Activated naive CD8-positive, alpha-beta T cell treated with anti-CD3 and anti-CD28 coated beads, Interleukin-2, amount 10 ng/mL, durations not matched to agents 7 days and 5 days (primary cell): ENCODE data around the gene MAST1. TPM values are rescaled to one million over a fixed set of nuclear protein-coding genes. Genes with fewer than 3 reads are reported as not detected.

Source experiments
- ATAC-seq: fragments of 150-1000 bp; cut with Tn5 transposase; one replicate; pipeline ENCODE4 v1.10.0; 2021; ENCODE audit warnings: low read depth, moderate library complexity
- POLR2A ChIA-PET: fragments of 350-600 bp; sonication (Branson Sonifier 250); formaldehyde crosslinking; loops from one replicate; lab custom pipeline; 2021; ENCODE audit warnings: antibody characterized with exemption; lab: Charles Lee
- DNase-seq: peaks from one replicate; pipeline ENCODE4 v3.0.0; 2021
- H3K27ac Mint-ChIP-seq: one replicate; pipeline ENCODE4 v1.8.0; 2022; ENCODE audit warnings: mild to moderate bottlenecking, mixed read lengths
- H3K27me3 Mint-ChIP-seq: one replicate; pipeline ENCODE4 v1.8.0; 2022; ENCODE audit warnings: mild to moderate bottlenecking, moderate library complexity, mixed read lengths
- H3K36me3 Mint-ChIP-seq: one replicate; pipeline ENCODE4 v1.8.0; 2021; ENCODE audit warnings: mild to moderate bottlenecking, mixed read lengths
- H3K4me1 Mint-ChIP-seq: one replicate; pipeline ENCODE4 v1.8.0; 2021; ENCODE audit warnings: mixed read lengths
- H3K4me3 Mint-ChIP-seq: one replicate; pipeline ENCODE4 v1.8.0; 2022; ENCODE audit warnings: mild to moderate bottlenecking, moderate library complexity, mixed read lengths
- H3K9me3 Mint-ChIP-seq: one replicate; pipeline ENCODE4 v1.8.0; 2021; ENCODE audit warnings: mixed read lengths
- total RNA-seq, 2 experiments: library from RNA; stranded (reverse); gene quantifications; one replicate each; pipeline ENCODE4 v1.2.3, GENCODE V29; 2021

The MAST1 gene
- total RNA-seq, 2 experiments from 2014 or later = 1.8 to 2.6 TPM

GRCh38 chr19:12858041-12858928 lies 20.0 kb downstream of the MAST1 start:
- no peak overlapping the region for H3K27ac Mint-ChIP-seq
- POLR2A ChIA-PET = no interaction called here
- no peak for DNase-seq
- no peaks in the 10 kb centered on the region for H3K4me1 Mint-ChIP-seq
- H3K36me3 Mint-ChIP-seq = no peaks in the 10 kb centered on the region
- H3K9me3 Mint-ChIP-seq = no peaks in the 10 kb centered on the region
- no peak for ATAC-seq
- H3K4me3 Mint-ChIP-seq = no peak overlapping the region
- H3K27me3 Mint-ChIP-seq = peaks cover 12% of the 10 kb centered on the region

- Mint-ChIP-seq H3K27ac (no peak overlapping the region), H3K4me3 (no peak overlapping the region), H3K4me1 (no peaks in the 10 kb centered on the region), H3K9me3 (no peaks in the 10 kb centered on the region), H3K27me3 (peaks cover 12% of the 10 kb centered on the region), H3K36me3 (no peaks in the 10 kb centered on the region)
- ATAC-seq (no peak), DNase-seq (no peak)
- POLR2A ChIA-PET = no interaction called here
Observed at GRCh38 chr19:12859546-12859945, 21.2 kb downstream of the MAST1 start.

DNA sequence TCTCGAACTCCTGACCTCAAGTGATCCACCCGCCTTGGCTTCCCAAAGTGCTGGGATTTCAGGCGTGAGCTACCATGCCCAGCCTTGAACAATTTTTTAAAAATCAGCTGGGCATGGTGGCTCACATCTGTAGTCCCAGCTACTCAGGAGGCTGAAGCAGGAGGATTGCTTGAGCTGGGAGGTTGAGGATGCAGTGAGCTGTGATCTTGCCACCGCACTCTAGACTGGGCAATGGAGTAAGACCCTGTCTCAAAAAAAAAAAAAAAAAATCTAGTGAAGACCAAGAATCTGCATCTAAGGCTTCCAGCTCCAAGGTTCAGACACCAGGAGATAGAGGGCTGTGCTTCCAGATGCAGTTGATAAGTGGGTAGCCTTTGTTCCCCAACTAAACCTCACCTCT lies 25.8 kb downstream of the MAST1 start:
- peaks cover 5% of the 10 kb centered on the region for H3K27me3 Mint-ChIP-seq
- no peaks in the 10 kb centered on the region for H3K36me3 Mint-ChIP-seq
- DNase-seq (no peak), ATAC-seq (no peak)
- peaks cover 10% of the 10 kb centered on the region for H3K4me1 Mint-ChIP-seq
- no peak overlapping the region for H3K27ac Mint-ChIP-seq
- H3K9me3 Mint-ChIP-seq = no peaks in the 10 kb centered on the region
- no peak overlapping the region for H3K4me3 Mint-ChIP-seq
- POLR2A ChIA-PET = interaction anchor here (0.7 to 1.6 kb wide), 2 partner anchors 19 to 22 kb away, joined by 4 to 6 read pairs; no protein-coding TSS in a partner anchor

- H3K4me3 Mint-ChIP-seq = no peak overlapping the region
- H3K27ac Mint-ChIP-seq = no peak overlapping the region
- POLR2A ChIA-PET = interaction anchor here (1.6 kb wide), 1 partner anchor 18 kb away, joined by 6 read pairs; no protein-coding TSS in a partner anchor
- DNase-seq = no peak
- no peak for ATAC-seq
- peaks cover 10% of the 10 kb centered on the region for H3K4me1 Mint-ChIP-seq
- peaks cover 3% of the 10 kb centered on the region for H3K27me3 Mint-ChIP-seq
- H3K9me3 Mint-ChIP-seq = no peaks in the 10 kb centered on the region
- H3K36me3 Mint-ChIP-seq = no peaks in the 10 kb centered on the region
Observed at GRCh38 chr19:12864721-12865715, 26.7 kb downstream of the MAST1 start.

DNA sequence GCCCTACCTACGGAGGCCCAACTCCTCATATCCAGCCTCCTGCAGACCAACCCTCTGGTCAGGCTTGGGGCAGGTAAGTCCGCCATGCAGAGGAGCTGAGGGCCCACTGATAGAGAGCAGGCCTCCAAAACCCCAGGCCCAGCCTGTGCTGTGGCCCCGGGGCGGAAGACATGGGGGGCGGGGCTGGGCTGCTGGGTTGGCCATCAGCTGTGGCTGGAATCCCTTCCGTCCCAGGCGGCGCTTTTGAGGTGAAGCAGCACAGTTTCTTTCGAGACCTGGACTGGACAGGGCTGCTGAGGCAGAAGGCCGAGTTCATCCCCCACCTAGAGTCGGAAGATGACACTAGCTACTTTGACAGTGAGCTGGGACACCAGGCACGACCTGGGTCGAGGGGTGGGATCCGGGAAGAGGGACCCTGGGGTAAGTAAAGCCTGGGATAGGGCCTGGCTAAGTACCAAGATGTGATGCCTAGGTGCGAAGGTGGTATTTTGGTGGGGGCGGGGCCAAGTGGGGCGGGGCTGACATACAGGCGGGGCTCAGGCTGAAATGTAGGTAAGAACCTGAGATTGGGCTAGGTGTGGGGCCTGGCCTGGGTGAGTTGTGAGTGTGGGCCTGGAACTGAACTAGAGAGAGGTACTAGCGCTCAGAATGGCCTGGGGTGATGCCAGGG lies 27.6 kb downstream of the MAST1 start:
- no peak overlapping the region for H3K4me3 Mint-ChIP-seq
- H3K9me3 Mint-ChIP-seq = no peaks in the 10 kb centered on the region
- DNase-seq (no peak), ATAC-seq (no peak)
- peaks cover 10% of the 10 kb centered on the region for H3K4me1 Mint-ChIP-seq
- no peak overlapping the region for H3K27ac Mint-ChIP-seq
- H3K27me3 Mint-ChIP-seq = peaks cover 3% of the 10 kb centered on the region
- POLR2A ChIA-PET = interaction anchor here (0.5 kb wide), 1 partner anchor 93 kb away, joined by 5 read pairs; no protein-coding TSS in a partner anchor
- no peaks in the 10 kb centered on the region for H3K36me3 Mint-ChIP-seq

- Mint-ChIP-seq H3K4me3 (peak overlapping the region; percentile 28), H3K4me1 (peaks cover 10% of the 10 kb centered on the region), H3K27me3 (peaks cover 3% of the 10 kb centered on the region), H3K27ac (peak overlapping the region; percentile 60), H3K9me3 (no peaks in the 10 kb centered on the region), H3K36me3 (no peaks in the 10 kb centered on the region)
- no peak for ATAC-seq
- no peak for DNase-seq
- POLR2A ChIA-PET = interaction anchor here (0.5 kb wide), 1 partner anchor 93 kb away, joined by 5 read pairs; no protein-coding TSS in a partner anchor
Observed at GRCh38 chr19:12866416-12867119, 28.3 kb downstream of the MAST1 start.

DNA sequence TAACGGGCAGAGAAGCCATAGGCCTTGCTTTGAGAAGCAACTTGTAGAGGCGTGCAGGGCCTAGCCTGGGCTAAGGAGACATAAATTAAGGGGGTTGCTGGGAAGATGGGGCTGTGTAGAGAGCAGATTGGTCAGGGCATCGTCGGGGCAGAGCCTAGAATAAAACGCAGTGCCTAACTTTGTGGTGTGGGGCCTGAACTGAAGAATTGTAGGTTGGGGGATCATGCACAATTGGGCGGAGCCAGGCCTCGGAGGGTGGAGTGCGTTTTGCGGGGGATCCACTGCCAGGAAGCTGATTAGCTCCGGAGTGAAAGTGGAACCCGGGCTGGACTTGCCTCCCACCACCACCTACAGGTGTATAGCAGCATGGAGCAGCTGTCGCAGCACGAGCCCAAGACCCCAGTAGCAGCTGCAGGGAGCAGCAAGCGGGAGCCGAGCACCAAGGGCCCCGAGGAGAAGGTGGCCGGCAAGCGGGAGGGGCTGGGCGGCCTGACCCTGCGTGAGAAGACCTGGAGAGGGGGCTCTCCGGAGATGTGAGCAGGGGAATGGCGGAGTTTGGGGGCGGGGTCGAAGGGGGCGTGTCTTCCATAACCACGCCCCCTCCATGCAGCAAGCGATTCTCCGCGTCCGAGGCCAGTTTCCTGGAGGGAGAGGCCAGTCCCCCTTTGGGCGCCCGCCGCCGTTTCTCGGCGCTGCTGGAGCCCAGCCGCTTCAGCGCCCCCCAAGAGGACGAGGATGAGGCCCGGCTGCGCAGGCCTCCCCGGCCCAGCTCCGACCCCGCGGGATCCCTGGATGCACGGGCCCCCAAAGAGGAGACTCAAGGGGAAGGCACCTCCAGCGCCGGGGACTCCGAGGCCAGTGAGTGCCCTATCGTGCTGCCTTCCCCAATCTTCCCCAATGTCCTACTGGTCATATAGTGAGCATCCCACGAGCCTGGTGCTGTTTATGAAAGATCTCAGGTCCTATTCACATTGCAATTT lies 29.1 kb downstream of the MAST1 start:
- Mint-ChIP-seq H3K4me1 (peaks cover 12% of the 10 kb centered on the region), H3K36me3 (peaks cover 7% of the 10 kb centered on the region), H3K4me3 (peak overlapping the region; percentile 61), H3K27ac (peak overlapping the region; percentile 43), H3K9me3 (no peaks in the 10 kb centered on the region), H3K27me3 (no peaks in the 10 kb centered on the region)
- POLR2A ChIA-PET = interaction anchor here (0.5 to 0.6 kb wide), 3 partner anchors 185 to 1402 kb away, joined by 3 to 5 read pairs (median 4); no protein-coding TSS in a partner anchor
- peak; percentile 89 for DNase-seq
- ATAC-seq = peak; percentile 84

GRCh38 chr19:12868540-12869112 lies 30.3 kb downstream of the MAST1 start:
- Mint-ChIP-seq H3K9me3 (no peaks in the 10 kb centered on the region), H3K27ac (no peak overlapping the region), H3K4me3 (peak overlapping the region; percentile 48), H3K27me3 (no peaks in the 10 kb centered on the region), H3K4me1 (peaks cover 12% of the 10 kb centered on the region), H3K36me3 (peaks cover 16% of the 10 kb centered on the region)
- POLR2A ChIA-PET = interaction anchor here (1.1 kb wide), 1 partner anchor 12 kb away, joined by 8 read pairs; no protein-coding TSS in a partner anchor
- ATAC-seq (no peak), DNase-seq (no peak)

DNA sequence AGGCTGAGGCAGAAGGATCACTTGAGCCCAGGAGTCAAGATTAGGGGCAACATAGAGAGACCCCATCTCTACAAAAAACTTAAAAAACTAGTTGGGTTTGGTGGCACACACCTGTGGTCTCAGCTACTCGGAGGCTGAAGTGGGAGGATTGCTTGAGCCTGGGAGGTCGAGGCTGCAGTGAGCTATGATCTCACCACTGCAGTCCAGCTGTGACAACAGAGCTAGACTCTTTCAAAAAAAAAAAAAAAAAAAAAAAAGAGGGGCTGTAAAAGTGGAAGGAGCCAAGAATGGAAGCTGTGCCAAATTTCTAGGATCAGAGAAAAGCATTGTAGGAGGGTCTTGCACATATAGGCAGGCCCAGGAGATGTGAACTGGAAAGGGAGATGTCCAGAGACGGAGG lies 33.4 kb downstream of the MAST1 start:
- Mint-ChIP-seq H3K4me1 (peaks cover 10% of the 10 kb centered on the region), H3K4me3 (no peak overlapping the region), H3K36me3 (peaks cover 23% of the 10 kb centered on the region), H3K9me3 (no peaks in the 10 kb centered on the region), H3K27me3 (no peaks in the 10 kb centered on the region), H3K27ac (no peak overlapping the region)
- ATAC-seq (no peak), DNase-seq (no peak)
- POLR2A ChIA-PET = interaction anchor here (0.6 to 1.3 kb wide), 2 partner anchors 47 to 110 kb away, joined by 3 read pairs; partner anchors contain the start of gene SYCE2

- H3K4me3 Mint-ChIP-seq = no peak overlapping the region
- no peak overlapping the region for H3K27ac Mint-ChIP-seq
- H3K9me3 Mint-ChIP-seq = no peaks in the 10 kb centered on the region
- H3K36me3 Mint-ChIP-seq = peaks cover 23% of the 10 kb centered on the region
- H3K4me1 Mint-ChIP-seq = peaks cover 7% of the 10 kb centered on the region
- H3K27me3 Mint-ChIP-seq = no peaks in the 10 kb centered on the region
- POLR2A ChIA-PET = interaction anchor here (0.6 to 1.3 kb wide), 7 partner anchors 13 to 110 kb away, joined by 3 to 5 read pairs (median 3); partner anchors contain the start of genes GCDH and JUNB
- ATAC-seq (no peak), DNase-seq (no peak)
Observed at GRCh38 chr19:12872255-12872654, 33.9 kb downstream of the MAST1 start.
